ENCODE data around the gene PAN3. TPM values are rescaled to one million over a fixed set of nuclear protein-coding genes. Genes with fewer than 3 reads are reported as not detected.

The PAN3 gene
- total RNA-seq, 4 donors from 2014 or later: 41.7 to 68.3 (median 42.2) TPM

GRCh38 chr13:28273919-28274318 lies 135.6 kb downstream of the PAN3 start:
- Histone ChIP-seq H3K9me3 (no peaks in the 10 kb centered on the region), H3K27ac (no peak overlapping the region), H3K27me3 (no peaks in the 10 kb centered on the region), H3K4me3 (no peak overlapping the region), H3K4me1 (no peaks in the 10 kb centered on the region), H3K36me3 (peaks cover 53% of the 10 kb centered on the region)
- DNase-seq (ENCODE audit: low spot score in 2 of 2): no peak
- TF ChIP-seq POLR2AphosphoS5 (IDR thresholded peaks at IDR 0.05): no peak
- WGBS: 85% methylated on average over 3 of the region's 3 CpGs

GRCh38 chr13:28282451-28282850 lies 144.1 kb downstream of the PAN3 start:
- peaks cover 69% of the 10 kb centered on the region for H3K36me3 ChIP-seq
- H3K9me3 ChIP-seq: no peaks in the 10 kb centered on the region
- no peak overlapping the region for H3K27ac ChIP-seq
- H3K27me3 ChIP-seq: no peaks in the 10 kb centered on the region
- TF ChIP-seq EP300 (IDR thresholded peaks at IDR 0.05): no peak
- no peak for TF ChIP-seq POLR2AphosphoS5 (IDR thresholded peaks at IDR 0.05)
- TF ChIP-seq POLR2A (IDR thresholded peaks at IDR 0.05): no peak
- TF ChIP-seq CTCF (IDR thresholded peaks at IDR 0.05): no peak
- H3K4me3 ChIP-seq: no peak overlapping the region
- H3K4me1 ChIP-seq: no peaks in the 10 kb centered on the region
- no peak for DNase-seq (ENCODE audit: low spot score in 2 of 2)
- WGBS: 90% methylated on average over 5 of the region's 5 CpGs

GRCh38 chr13:28283600-28283999 lies 145.3 kb downstream of the PAN3 start:
- no peak overlapping the region for H3K4me3 ChIP-seq
- no peaks in the 10 kb centered on the region for H3K27me3 ChIP-seq
- no peaks in the 10 kb centered on the region for H3K9me3 ChIP-seq
- no peaks in the 10 kb centered on the region for H3K4me1 ChIP-seq
- TF ChIP-seq POLR2AphosphoS5 (IDR thresholded peaks at IDR 0.05) (no peak), CTCF (IDR thresholded peaks at IDR 0.05) (no peak), EP300 (IDR thresholded peaks at IDR 0.05) (no peak), POLR2A (IDR thresholded peaks at IDR 0.05) (no peak)
- DNase-seq (ENCODE audit: low spot score in 2 of 2): no peak
- H3K36me3 ChIP-seq: peaks cover 72% of the 10 kb centered on the region
- 91% methylated on average over 3 of the region's 3 CpGs for WGBS
- H3K27ac ChIP-seq: no peak overlapping the region

GRCh38 chr13:28286263-28286662 lies 147.9 kb downstream of the PAN3 start:
- no peak for TF ChIP-seq CTCF (IDR thresholded peaks at IDR 0.05)
- TF ChIP-seq POLR2A (IDR thresholded peaks at IDR 0.05): no peak
- no peak for TF ChIP-seq EP300 (IDR thresholded peaks at IDR 0.05)
- TF ChIP-seq POLR2AphosphoS5 (IDR thresholded peaks at IDR 0.05): no peak
- no peaks in the 10 kb centered on the region for H3K27me3 ChIP-seq
- no peak for DNase-seq (ENCODE audit: low spot score in 2 of 2)
- no peaks in the 10 kb centered on the region for H3K4me1 ChIP-seq
- WGBS: 81% methylated on average over 1 of the region's 1 CpG
- H3K27ac ChIP-seq: no peak overlapping the region
- peaks cover 69% of the 10 kb centered on the region for H3K36me3 ChIP-seq
- no peaks in the 10 kb centered on the region for H3K9me3 ChIP-seq
- no peak overlapping the region for H3K4me3 ChIP-seq

- Histone ChIP-seq H3K36me3 (peaks cover 25% of the 10 kb centered on the region), H3K27ac (no peak overlapping the region), H3K4me1 (no peaks in the 10 kb centered on the region), H3K4me3 (no peak overlapping the region), H3K27me3 (no peaks in the 10 kb centered on the region), H3K9me3 (no peaks in the 10 kb centered on the region)
- no peak for DNase-seq (ENCODE audit: low spot score in 2 of 2)
- TF ChIP-seq EP300 (IDR thresholded peaks at IDR 0.05) (no peak), POLR2AphosphoS5 (IDR thresholded peaks at IDR 0.05) (no peak), CTCF (IDR thresholded peaks at IDR 0.05) (no peak), POLR2A (IDR thresholded peaks at IDR 0.05) (no peak)
- WGBS: 81% methylated on average over 3 of the region's 3 CpGs
Observed at GRCh38 chr13:28297341-28297740, 159.0 kb downstream of the PAN3 start.

GRCh38 chr13:28299916-28300315 lies 161.6 kb downstream of the PAN3 start:
- WGBS: 57% methylated on average over 2 of the region's 2 CpGs
- TF ChIP-seq POLR2AphosphoS5 (IDR thresholded peaks at IDR 0.05) (no peak), EP300 (IDR thresholded peaks at IDR 0.05) (no peak), CTCF (IDR thresholded peaks at IDR 0.05) (no peak), POLR2A (IDR thresholded peaks at IDR 0.05) (no peak)
- H3K27ac ChIP-seq: no peak overlapping the region
- H3K27me3 ChIP-seq: no peaks in the 10 kb centered on the region
- H3K4me3 ChIP-seq: no peak overlapping the region
- no peaks in the 10 kb centered on the region for H3K4me1 ChIP-seq
- no peaks in the 10 kb centered on the region for H3K9me3 ChIP-seq
- no peak for DNase-seq (ENCODE audit: low spot score in 2 of 2)
- peaks cover 11% of the 10 kb centered on the region for H3K36me3 ChIP-seq
